ENCODE measurements around the gene PNPLA7.

PNPLA7 gene

DNA sequence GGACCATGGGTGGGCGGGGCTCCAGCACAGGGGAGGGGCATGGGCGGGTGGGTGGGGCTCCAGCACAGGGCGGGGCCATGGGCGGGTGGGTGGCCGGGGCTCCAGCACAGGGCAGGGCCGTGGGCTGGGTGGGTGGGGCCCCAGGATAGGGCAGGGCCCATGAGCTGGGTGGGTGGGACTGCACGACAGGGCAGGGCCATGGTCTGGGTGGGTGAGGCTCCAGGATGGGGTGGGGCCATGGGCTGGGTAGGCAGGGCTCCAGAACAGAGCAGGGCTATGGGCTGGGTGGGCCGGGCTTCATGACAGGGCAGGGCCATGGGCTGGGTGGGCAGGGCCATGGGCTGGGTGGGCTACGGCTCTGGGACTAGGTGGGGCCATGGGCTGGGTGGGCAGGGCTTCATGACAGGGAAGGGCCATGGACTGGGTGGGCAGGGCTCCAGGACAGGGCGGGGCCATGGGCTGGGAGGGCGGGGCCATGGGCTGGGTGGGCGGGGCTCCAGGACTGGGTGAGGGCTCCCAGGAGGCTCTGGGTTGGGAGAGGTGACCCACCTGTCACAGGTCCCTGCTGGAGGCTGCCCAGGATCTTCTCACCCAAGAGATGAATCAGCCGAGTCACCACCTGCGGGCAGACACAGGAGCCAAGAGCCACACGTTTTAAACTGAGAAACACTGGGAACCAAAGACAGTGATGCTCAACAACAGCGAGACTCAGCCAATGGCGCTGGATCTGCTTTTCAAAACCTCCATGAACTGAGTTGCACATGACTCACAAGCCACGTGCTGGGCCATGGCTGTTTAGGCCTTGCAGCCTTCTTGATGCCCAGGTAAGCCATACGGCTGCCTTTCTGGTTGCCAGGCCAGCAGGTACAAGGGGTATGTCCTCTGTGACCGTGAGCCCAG lies 57.5 kb downstream of the PNPLA7 start:
- peak; percentile 13 for DNase-seq

GRCh38 chr9:137491735-137492432 lies 58.3 kb downstream of the PNPLA7 start:
- DNase-seq: no peak

GRCh38 chr9:137490532-137491186 lies 59.5 kb downstream of the PNPLA7 start:
- no peak for DNase-seq

GRCh38 chr9:137488906-137489305 lies 61.3 kb downstream of the PNPLA7 start:
- no peak for DNase-seq

GRCh38 chr9:137488327-137488653 lies 61.9 kb downstream of the PNPLA7 start:
- no peak for DNase-seq

DNA sequence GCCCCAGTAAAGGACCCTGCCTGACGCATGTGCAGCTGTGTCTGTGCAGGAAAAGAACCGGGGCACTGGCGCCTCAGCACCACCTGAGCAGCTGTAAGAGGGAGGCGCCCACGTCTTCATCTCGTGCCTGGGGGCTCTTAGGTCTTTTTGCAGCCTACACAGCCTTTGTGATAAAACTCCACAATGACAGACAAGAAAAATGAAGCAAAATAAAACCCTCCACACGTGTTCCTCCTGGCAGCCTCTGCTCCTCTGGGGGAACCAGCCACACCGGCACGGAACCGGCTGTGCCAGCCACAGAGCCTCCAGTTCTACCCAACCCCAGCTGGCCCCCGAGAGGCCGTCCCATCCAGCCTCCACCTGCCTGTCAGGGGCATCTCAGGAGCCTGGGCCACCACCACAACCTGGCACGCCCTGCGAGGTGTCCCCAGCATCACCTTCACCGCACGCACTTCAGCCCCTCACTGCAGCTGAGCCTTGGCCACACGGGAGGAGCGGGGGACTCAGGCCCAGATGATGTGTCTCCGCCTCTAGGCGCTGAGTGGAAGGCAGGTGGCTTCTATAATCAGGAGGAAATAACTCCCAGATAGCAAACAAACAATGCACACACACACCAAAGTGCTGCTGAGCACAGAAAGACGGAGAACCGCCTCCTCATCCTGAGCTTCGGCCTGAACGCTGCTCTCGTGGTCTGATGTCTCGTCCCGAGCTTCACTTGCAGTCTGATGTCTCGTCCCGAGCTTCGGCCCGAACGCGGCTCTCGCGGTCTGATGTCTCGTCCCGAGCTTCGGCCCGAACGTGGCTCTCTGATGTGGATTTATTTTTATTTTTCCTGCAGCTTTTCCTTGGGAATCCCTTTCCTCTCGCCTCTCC lies 62.5 kb downstream of the PNPLA7 start:
- DNase-seq: no peak

DNA sequence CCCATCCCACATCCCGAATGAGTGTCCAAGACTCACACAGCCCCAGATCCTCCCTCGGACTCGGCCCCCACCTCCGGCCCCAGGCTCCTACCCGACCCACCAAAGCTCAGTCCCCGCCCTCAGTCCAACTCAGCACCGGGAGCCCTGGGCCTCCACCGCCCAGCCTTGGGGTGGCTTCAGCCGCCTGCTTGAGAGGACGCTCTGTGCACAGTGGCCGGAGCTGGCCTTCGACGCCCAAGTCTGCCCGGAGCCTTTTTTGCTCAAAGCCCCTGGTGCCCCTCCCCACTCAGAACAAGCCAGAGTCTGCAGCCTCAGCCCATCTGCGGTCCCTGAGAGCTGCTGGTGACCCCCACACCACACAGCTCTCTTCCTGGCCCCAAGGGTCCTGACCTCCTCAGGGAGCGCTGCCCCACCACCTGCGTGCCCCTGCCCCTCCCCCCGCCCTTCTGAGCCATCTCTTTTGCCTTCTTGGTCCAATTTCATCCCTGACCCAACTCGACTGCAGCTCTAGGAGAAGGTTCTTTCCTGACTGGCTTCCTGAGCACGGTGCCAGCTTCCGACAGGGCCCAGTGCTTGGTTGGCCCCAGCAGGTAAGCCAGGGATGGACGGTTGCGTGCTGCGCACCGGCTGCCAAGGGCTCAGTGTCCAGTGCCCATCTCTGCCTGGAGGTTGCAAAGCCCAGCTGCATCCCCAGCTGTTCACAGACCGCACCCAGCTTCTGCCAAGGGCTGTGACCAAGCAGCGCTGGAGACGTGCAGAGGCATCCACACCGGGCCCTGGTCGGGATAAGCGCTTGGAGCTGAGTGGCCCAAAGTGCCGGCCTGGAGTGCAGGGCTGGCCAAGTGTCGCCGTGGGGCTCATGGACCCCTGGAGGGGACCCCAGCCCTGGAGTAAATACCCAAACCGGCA lies 63.4 kb downstream of the PNPLA7 start:
- DNase-seq: no peak

- no peak for DNase-seq
Measured at GRCh38 chr9:137486141-137486490, 64.1 kb downstream of the PNPLA7 start.

DNA sequence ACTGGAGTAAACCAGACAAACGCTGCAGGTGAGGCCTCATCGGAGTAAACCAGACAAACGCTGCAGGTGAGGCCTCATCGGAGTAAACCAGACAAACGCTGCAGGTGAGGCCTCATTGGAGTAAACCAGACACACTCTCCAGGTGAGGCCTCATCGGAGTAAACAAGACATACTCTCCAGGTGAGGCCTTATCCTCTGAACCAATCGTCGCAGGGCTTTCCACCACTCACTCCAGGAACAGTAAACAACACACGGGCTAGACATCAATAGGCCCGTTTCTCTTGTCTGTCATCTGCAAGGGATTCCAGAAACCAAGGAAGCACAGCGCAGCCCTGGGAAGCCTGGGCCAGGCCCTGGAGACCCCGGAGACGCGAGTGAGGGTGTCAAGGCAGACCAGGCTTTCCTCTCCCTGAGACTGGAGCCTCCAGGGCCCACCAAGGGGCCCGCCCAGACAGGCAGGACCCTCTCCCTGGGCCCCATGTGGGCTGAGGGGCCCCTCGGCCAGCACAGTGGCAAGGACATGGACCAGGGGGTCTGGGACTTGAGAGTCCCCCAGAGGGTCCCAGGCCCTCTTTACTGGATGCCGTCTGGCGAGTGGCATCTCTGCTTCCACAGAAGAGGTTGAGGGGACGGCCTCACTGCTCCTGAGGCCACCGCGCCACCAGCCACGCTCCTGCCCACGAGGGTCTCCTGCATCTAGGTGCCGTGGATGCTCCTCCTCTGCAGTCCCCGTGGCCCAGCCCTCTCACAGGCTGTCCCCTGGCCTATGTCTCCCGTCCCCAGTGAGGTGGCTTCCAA lies 64.7 kb downstream of the PNPLA7 start:
- no peak for DNase-seq

- no peak for DNase-seq
Measured at GRCh38 chr9:137484551-137485315, 65.5 kb downstream of the PNPLA7 start.

- no peak for DNase-seq
Measured at GRCh38 chr9:137482094-137482781, 68.0 kb downstream of the PNPLA7 start.

GRCh38 chr9:137480686-137481683 lies 69.2 kb downstream of the PNPLA7 start:
- DNase-seq: no peak

DNA sequence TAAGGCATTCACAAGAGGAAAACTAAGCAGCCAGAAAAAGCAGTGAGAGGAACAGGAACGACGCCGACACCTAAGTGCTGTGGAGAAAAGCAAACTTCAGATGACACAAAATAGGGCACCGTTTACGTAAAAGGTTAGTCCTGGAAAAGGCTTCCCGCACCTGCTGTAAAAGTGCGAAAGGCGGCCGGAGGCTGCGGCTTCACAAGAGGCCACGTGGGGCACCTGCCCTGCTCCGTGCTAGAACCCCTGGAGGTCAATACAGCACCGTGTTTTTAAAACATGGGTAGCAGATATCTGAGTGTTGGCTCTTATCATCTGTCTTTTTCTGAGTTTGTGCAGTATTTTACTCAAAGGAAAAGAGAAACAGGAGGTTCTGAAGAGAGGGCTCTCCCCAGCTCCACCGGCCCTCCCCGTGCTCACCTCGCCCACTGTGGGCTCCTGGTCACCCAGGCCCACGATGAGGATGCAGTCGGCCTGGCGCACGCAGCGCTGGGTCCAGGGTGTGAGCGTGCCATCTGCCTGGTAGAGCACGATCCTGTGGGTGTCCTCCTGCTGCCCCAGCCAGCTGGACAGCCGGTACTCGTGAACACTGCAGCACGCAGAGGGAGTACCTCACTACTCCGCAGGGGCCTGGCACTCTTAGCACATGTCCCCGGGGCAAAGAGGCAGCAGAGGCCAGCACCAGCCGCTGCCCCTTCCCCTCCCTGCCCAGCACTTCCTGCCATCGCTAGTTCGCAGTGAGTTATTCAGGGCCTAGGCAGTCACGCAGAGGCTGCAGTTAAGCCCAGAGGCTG lies 70.1 kb downstream of the PNPLA7 start:
- DNase-seq: no peak

DNA sequence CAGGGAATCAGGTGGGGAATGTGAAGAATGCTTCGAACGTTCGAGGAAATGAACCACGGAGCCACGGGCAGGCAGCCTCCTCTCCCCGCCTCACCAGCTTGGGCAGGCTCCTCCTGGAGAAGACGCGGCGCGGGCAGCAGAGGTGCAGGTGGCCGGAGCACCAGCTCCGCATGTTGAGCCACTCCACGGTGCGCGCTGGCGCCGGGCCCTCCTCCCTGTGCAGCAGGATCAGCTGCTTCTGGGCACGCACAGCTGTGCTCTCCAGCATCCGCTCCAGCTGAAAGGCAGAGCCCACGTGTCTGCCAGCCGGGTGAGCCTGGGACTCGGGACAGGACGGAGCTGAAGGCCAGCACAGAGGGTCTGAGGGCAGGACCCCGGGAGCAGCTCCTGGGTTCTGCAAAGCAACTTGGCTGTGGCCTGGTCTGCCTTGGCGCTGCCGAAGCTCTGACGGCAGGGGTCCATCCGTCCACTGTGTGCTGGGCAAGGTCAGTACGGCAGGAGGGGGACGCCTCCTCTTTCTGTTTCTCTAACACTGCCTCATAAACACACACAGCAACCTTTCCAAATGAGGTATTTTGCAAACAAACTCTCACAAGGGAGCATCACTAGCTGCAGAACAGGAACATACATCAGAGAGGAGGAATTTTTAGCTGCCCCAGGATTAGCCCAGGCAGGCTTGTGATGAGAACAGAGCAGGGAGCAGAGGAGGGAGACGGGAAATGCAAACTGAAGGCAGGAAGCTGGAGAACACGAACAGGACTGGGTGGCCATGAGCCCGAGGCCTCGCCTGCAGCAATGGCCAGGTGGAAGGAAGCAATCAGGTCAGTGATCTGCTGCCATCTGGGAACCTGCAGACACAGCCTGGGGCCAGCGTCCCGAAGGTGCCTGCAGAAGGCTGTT lies 71.0 kb downstream of the PNPLA7 start:
- DNase-seq: no peak

GRCh38 chr9:137478613-137478961 lies 71.6 kb downstream of the PNPLA7 start:
- no peak for DNase-seq

Data from stimulated activated CD4-positive, alpha-beta T cell treated with anti-CD3 and anti-CD28 coated beads, Interleukin-4, amount 100 ng/mL, for 1 hour (primary cell).